Head of caudate nucleus (tissue), 42 donors: ENCODE measurements around the gene SLC47A1.
"Not testable (repeated sequence)": the region's sequence is repeated elsewhere in the genome, so short reads cannot be mapped to it uniquely, and the experiment has no call there.

Experiments used
- DNase-seq, 42 donors: peaks; one replicate each; pipeline versions ENCODE4 v3.0.0 to v3.0.0-alpha.2; 2020 to 2021; ENCODE audit warnings: mixed read lengths in 7 of 42
- intact Hi-C: fragments of 100-400 bp; cut with DNase I; formaldehyde crosslinking; loops from one replicate; pipeline ENCODE4 v1.15.0; 2022

Gene SLC47A1

DNA sequence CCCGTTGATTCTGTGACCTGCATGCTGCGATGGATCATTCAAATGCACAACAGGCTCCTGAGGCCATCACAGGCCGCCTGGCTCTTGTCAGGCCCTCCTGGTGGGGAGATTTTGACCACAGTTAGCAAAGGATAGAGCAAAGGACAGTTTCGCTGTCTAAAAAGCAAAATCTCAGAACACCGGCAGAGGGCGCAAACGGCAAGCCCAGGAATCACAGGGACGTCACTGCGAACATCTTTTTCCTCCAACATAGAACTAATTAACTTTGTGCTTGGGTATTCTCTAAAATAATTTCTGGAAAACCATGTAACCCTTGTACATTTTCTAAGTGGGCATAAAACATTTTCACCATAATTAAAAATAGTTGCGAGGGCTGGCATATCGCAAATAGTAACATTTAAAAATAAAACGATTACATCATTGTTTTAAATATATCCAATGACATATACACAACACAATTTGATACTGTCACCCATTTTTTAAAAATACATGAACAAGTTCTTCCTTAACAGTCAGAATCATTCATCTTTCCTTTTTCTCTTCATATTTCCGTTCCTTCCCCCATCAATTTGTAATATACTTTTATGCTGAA is 19.7 kb upstream of the SLC47A1 start:
- DNase-seq, result peak; percentile 59 to 92 (median 80)
- intact Hi-C loops, result loop anchor here (5.0 kb wide), 1 partner anchor 133 kb away; the partner anchor contains the start of gene ALDH3A2

DNA sequence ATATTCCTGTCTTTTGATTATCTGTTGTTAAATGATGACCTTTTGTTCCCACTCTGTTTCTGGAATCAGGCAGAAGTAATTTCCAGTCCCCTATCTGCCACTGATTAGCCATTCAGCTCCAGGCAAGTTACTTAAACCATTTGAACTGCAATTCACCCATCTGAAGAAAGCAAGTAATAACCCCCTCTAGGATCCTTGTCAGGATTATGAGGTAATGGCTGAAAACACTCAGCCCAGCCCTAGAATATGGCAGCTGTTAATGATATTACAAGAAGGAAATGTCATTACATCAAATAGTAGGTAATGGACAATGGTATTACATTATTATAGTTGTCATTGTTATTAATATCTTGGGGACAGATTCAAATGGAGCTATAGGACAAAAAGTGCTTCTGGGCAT is 16.0 kb upstream of the SLC47A1 start:
- no peak for DNase-seq
- intact Hi-C loops, result loop anchor here (5.0 kb wide), 1 partner anchor 240 kb away; no protein-coding TSS in a partner anchor

- DNase-seq, result not testable (repeated sequence)
- intact Hi-C loops, result loop anchor here (5.0 kb wide), 1 partner anchor 238 kb away; no protein-coding TSS in a partner anchor
Observed at GRCh38 chr17:19519388-19520291, 14.0 kb upstream of the SLC47A1 start.

- intact Hi-C loops, result no loop called here
- DNase-seq, result no peak
Observed at GRCh38 chr17:19520641-19521040, 13.0 kb upstream of the SLC47A1 start.

DNA sequence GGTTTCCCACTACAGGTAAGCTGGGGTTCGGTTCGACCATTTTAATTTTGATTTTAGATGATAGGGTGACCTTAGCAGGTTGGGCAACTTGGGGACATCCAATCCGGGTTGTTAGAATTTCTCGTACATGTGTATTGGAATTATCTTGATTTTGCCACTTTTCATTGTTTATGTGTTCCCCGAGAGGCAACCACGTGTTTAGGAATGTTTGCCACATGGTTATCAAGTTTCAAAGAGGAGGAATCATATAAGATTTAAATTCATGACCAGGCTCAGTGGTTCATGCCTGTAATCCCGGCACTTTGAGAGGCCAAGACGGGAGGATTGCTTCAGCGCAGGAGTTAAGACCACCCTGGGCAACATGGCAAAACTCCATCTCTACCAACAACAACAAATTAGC is 10.0 kb upstream of the SLC47A1 start:
- DNase-seq, result no peak
- intact Hi-C loops, result no loop called here

GRCh38 chr17:19526950-19527349 is 6.7 kb upstream of the SLC47A1 start:
- intact Hi-C loops, DNase-seq: not testable (repeated sequence)

GRCh38 chr17:19531780-19532501 is 1.7 kb upstream of the SLC47A1 start:
- no peak for DNase-seq
- intact Hi-C loops, result no loop called here

- intact Hi-C loops, result no loop called here
Observed at GRCh38 chr17:19533036-19533717, 477 bp upstream of the SLC47A1 start.

GRCh38 chr17:19534562-19535149 is 1.0 kb downstream of the SLC47A1 start:
- intact Hi-C loops, result no loop called here
- no peak for DNase-seq

More at GRCh38 chr17:19533036-19533717, 477 bp upstream of the SLC47A1 start:
- DNase-seq, result no peak

DNA sequence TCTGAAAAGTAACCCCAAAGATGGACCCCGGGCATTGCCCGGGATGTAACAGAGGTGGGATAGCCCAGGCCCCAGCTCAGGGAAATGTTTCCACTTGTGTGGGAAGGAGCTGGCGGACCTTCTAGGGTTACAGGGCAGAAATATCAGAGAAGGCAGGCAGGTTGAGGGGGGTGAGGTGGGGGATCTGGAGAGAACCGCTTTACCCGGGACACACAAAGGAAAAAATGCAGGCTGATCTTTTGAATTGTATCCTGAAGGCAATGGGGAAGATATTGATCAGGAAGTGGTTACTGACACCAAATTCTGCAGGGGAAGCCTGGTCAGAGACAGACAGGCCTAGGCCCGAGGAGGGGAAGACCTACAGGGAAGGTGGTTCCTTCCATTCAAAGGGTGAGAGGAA is 3.5 kb downstream of the SLC47A1 start:
- DNase-seq, result no peak
- intact Hi-C loops, result no loop called here

GRCh38 chr17:19538095-19539039 is 4.7 kb downstream of the SLC47A1 start:
- DNase-seq, result peak in 28 of 42 donors; percentile 8 to 71 (median 34)
- intact Hi-C loops, result no loop called here

- intact Hi-C loops, result no loop called here
- peak in 34 of 42 donors; percentile 10 to 69 (median 36) for DNase-seq
Observed at GRCh38 chr17:19539040-19539399, 5.4 kb downstream of the SLC47A1 start.

- intact Hi-C loops, result no loop called here
- no peak for DNase-seq
Observed at GRCh38 chr17:19539841-19540311, 6.2 kb downstream of the SLC47A1 start.

DNA sequence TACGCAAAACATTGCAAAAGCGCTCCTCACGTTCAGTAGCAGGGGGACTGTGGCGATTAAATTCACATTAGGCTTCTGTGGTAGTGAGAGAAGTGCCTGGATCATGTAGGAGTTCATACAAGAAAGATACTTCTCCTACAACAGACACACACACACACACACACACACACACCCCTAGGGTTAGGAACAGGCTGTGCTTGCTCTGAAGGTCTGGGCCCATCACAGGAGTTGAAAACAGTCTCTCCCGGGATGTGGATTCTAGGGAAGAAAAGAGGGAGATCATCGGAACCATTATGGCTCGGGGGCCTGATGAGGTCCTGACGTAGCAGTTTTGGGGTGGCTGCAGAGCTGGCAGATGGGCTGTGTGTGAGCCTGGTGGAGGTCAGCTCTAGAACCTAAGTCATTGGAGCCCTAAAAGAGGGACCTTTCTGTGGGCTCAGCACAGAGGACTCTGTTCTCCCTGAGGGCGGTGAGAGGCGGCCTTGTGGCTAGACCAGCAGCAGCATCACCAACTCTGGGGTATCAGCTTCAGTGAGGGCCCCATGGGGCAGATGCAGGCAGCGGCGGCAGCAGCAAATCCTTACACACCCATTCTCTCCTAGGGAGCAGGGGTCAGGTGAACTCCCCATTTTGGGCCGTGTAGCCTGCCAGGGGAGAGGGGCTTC is 7.2 kb downstream of the SLC47A1 start:
- no peak for DNase-seq
- intact Hi-C loops, result no loop called here

DNA sequence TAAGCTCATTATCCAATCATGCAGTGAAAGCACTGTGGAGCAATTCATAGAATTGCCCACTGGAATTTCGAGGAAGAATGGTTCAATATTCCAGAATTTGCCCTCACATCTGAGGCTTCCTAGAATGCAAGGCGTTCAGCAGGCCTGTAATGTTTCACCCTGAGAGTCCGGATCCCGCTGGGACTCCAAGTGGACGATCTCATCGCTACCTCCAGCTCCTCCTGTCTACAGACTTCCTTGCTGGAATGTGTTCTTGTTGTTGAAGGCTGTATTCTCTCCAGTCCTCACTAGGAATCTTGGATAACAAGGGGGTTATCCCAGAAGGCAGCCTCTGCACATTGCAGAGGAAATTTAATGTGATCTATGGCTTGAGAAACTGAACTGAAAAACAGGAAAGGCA is 7.8 kb downstream of the SLC47A1 start:
- no peak for DNase-seq
- intact Hi-C loops, result no loop called here

GRCh38 chr17:19542247-19542646 is 8.6 kb downstream of the SLC47A1 start:
- DNase-seq, result no peak
- intact Hi-C loops, result no loop called here

GRCh38 chr17:19544366-19544765 is 10.7 kb downstream of the SLC47A1 start:
- intact Hi-C loops, result no loop called here

More at GRCh38 chr17:19544366-19544765, 10.7 kb downstream of the SLC47A1 start:
- no peak for DNase-seq
